Measurements from ENCODE around the gene MAFF. TPM values are rescaled to one million over a fixed set of nuclear protein-coding genes. Genes with fewer than 3 reads are reported as not detected.

Gene MAFF
- total RNA-seq, 1 experiment from 2014 or later: 5.8 TPM

DNA sequence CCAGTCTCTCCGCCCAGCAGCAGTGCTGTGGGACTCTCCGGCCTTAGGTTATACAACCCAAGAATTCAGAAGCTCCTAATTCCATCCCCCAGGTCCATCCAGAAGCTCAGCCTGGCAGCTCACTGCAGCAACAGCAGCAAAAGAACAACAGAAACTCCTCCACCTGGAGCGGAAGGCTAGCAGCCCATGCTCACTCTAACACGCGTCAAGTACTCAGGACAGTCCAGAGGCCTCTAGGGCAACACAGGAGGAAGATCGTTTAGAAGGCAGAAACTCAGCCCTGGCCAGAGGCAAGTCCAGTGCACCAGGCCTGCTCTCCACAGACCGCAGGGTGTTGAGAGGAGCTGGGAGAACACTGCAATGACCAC is 37.3 kb upstream of the MAFF start:
- Histone ChIP-seq H2BK120ac (ENCODE audit: low read depth, low read length, poor library complexity, severe bottlenecking) (no peak overlapping the region), H3K27me3 (ENCODE audit: insufficient read depth, low read length) (no peaks in the 10 kb centered on the region), H3K9me3 (ENCODE audit: control insufficient read depth, low read depth, low read length) (no peaks in the 10 kb centered on the region), H2BK5ac (ENCODE audit: insufficient read length, low read length) (no peak overlapping the region), H2BK12ac (ENCODE audit: insufficient read length, low read depth, low read length) (no peak overlapping the region), H3K4me2 (ENCODE audit: insufficient read depth, insufficient read length, low read length) (no peak overlapping the region), H4K8ac (replicated peaks; ENCODE audit: insufficient read length, low read depth, low read length) (no peak overlapping the region), H3T11ph (ENCODE audit: low read length) (no peak overlapping the region), H2BK15ac (ENCODE audit: low read depth, low read length) (no peak overlapping the region), H3K23me2 (ENCODE audit: insufficient read length, low read depth, low read length, poor library complexity, severe bottlenecking) (no peaks in the 10 kb centered on the region), H3K9ac (ENCODE audit: extremely low read depth, insufficient read length, low read length) (no peak overlapping the region), H3K79me2 (ENCODE audit: insufficient read depth, low read length) (no peaks in the 10 kb centered on the region), H2AK5ac (ENCODE audit: insufficient read length, low read length) (no peak overlapping the region), H3K4me1 (ENCODE audit: insufficient read depth, low read length) (no peaks in the 10 kb centered on the region), H3K27ac (ENCODE audit: insufficient read length, low read depth, low read length) (no peak overlapping the region), H3K18ac (ENCODE audit: insufficient read length, low read depth, low read length) (no peak overlapping the region), H3K56ac (ENCODE audit: insufficient read length, low read depth, low read length) (no peak overlapping the region), H2AFZ (ENCODE audit: low read length) (no peak overlapping the region), H3K23ac (ENCODE audit: insufficient read length, low read depth, low read length) (no peak overlapping the region), H2BK20ac (ENCODE audit: low read depth, low read length, poor library complexity, severe bottlenecking) (no peak overlapping the region), H4K5ac (ENCODE audit: insufficient read length, low read depth, low read length) (no peak overlapping the region), H3K4ac (ENCODE audit: low read depth, low read length) (no peak overlapping the region), H4K20me1 (ENCODE audit: control insufficient read depth, insufficient read depth, insufficient read length) (no peaks in the 10 kb centered on the region), H3K79me1 (ENCODE audit: insufficient read depth, low read depth, low read length, poor library complexity, severe bottlenecking) (no peaks in the 10 kb centered on the region), H4K91ac (ENCODE audit: insufficient read length, low read depth, low read length) (no peak overlapping the region), H3K14ac (ENCODE audit: insufficient read depth, low read length) (peak overlapping the region; percentile 10; the same call in 1 of the 2 replicates)
- WGBS (ENCODE audit: extremely low coverage, insufficient read length, low lambda C conversion rate): no CpG with 5 or more reads among the region's 7 CpGs
- no peak for DNase-seq
- Mint-ChIP-seq H3K27me3 (ENCODE audit: low read depth) (no peaks in the 10 kb centered on the region), H3K4me1 (0 out of 4 replicates have a peak, but pooled peaks cover 2 to 3% of the 10 kb centered on the region in 2 experiments), H3K4me3 (no peak overlapping the region), H3K9me3 (no peaks in the 10 kb centered on the region), H3K27ac (peak overlapping the region in 1 of 3 experiments; percentile 84; a peak in 1 of 7 replicates), H3K36me3 (ENCODE audit: insufficient read depth in 1 of 3, low read depth in 3 of 3) (peaks cover 15 to 36% (median 24%) of the 10 kb centered on the region in 3 experiments; a peak in 6 of 7 replicates)
- TF ChIP-seq, protein P1, sequence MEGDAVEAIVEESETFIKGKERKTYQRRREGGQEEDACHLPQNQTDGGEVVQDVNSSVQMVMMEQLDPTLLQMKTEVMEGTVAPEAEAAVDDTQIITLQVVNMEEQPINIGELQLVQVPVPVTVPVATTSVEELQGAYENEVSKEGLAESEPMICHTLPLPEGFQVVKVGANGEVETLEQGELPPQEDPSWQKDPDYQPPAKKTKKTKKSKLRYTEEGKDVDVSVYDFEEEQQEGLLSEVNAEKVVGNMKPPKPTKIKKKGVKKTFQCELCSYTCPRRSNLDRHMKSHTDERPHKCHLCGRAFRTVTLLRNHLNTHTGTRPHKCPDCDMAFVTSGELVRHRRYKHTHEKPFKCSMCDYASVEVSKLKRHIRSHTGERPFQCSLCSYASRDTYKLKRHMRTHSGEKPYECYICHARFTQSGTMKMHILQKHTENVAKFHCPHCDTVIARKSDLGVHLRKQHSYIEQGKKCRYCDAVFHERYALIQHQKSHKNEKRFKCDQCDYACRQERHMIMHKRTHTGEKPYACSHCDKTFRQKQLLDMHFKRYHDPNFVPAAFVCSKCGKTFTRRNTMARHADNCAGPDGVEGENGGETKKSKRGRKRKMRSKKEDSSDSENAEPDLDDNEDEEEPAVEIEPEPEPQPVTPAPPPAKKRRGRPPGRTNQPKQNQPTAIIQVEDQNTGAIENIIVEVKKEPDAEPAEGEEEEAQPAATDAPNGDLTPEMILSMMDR (conservative IDR thresholded peaks at IDR 0.05): no peak
